ENCODE data around the gene HIP1.
"Not testable (repeated sequence)": the region's sequence is repeated elsewhere in the genome, so short reads cannot be mapped to it uniquely, and the experiment has no call there.

- not testable (repeated sequence) for TF ChIP-seq SUZ12 (IDR thresholded peaks at IDR 0.05); FOXM1 (IDR thresholded peaks at IDR 0.05; ENCODE audit: borderline replicate concordance); SP1 (IDR thresholded peaks at IDR 0.05); ZNF384 (IDR thresholded peaks at IDR 0.05); LEF1 (IDR thresholded peaks at IDR 0.05; ENCODE audit: borderline replicate concordance); FOXA1 (IDR thresholded peaks at IDR 0.05); CTBP1 (IDR thresholded peaks at IDR 0.05; ENCODE audit: borderline replicate concordance); BHLHE40 (IDR thresholded peaks at IDR 0.05; ENCODE audit: borderline replicate concordance); HDGF (IDR thresholded peaks at IDR 0.05; ENCODE audit: borderline replicate concordance); NFRKB (IDR thresholded peaks at IDR 0.05); ELF4 (IDR thresholded peaks at IDR 0.05); ARNT (IDR thresholded peaks at IDR 0.05); TARDBP (IDR thresholded peaks at IDR 0.05)
- TF ChIP-seq, protein P1, sequence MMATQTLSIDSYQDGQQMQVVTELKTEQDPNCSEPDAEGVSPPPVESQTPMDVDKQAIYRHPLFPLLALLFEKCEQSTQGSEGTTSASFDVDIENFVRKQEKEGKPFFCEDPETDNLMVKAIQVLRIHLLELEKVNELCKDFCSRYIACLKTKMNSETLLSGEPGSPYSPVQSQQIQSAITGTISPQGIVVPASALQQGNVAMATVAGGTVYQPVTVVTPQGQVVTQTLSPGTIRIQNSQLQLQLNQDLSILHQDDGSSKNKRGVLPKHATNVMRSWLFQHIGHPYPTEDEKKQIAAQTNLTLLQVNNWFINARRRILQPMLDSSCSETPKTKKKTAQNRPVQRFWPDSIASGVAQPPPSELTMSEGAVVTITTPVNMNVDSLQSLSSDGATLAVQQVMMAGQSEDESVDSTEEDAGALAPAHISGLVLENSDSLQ (IDR thresholded peaks at IDR 0.05): not testable (repeated sequence)
These were observed 211.5 kb downstream of the HIP1 start for GRCh38 chr7:75527224-75527722.

Measured in HEK293T (cell line).